Esophagus muscularis mucosa (tissue), 3 donors: ENCODE data around the gene PPP2R1B.

ENCODE experiments used
- POLR2A ChIP-seq: fragments of 450-650 bp; IDR thresholded peaks from one replicate; pipeline ENCODE4 v1.6.1; 2017; ENCODE audit warnings: antibody characterized with exemption, moderate library complexity, mild to moderate bottlenecking, low read depth
- POLR2AphosphoS5 ChIP-seq, 2 donors: sonication (generic); formaldehyde crosslinking; IDR thresholded peaks; one replicate each; pipeline ENCODE4 v1.6.1; 2017; ENCODE audit warnings: antibody characterized with exemption in 2 of 2
- TF ChIP-seq, protein P1 (sequence below), 3 experiments: fragments of 200-600 bp in 2 of 3; fragments of 450-650 bp in 1 of 3; sonication (generic) in 2 of 3; IDR thresholded peaks; one replicate each; pipeline ENCODE4 v1.5.1; 2017 to 2019; ENCODE audit warnings: antibody characterized with exemption in 3 of 3, mild to moderate bottlenecking in 2 of 3, moderate library complexity in 1 of 3

DNA sequence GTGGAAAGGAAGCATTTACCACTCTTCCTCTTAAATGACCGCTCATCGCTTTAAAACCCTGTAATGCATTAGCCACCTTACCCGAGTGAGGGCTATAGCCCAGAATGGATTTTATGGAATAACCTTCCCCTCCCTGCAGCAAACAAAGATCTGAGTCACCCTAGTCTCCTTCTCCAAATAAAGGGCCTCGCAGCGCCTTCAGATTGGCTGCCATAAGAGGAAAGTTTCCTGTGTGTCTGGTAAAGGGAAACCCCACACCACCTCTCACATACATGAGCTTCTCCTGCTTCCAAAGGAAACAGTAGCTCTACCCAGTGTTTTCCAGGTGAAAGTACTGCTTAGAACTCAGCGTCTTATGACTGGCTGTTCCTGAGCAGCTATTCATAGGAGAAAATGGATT lies 47.8 kb downstream of the PPP2R1B start:
- no peak for TF ChIP-seq POLR2A
- TF ChIP-seq, protein P1, sequence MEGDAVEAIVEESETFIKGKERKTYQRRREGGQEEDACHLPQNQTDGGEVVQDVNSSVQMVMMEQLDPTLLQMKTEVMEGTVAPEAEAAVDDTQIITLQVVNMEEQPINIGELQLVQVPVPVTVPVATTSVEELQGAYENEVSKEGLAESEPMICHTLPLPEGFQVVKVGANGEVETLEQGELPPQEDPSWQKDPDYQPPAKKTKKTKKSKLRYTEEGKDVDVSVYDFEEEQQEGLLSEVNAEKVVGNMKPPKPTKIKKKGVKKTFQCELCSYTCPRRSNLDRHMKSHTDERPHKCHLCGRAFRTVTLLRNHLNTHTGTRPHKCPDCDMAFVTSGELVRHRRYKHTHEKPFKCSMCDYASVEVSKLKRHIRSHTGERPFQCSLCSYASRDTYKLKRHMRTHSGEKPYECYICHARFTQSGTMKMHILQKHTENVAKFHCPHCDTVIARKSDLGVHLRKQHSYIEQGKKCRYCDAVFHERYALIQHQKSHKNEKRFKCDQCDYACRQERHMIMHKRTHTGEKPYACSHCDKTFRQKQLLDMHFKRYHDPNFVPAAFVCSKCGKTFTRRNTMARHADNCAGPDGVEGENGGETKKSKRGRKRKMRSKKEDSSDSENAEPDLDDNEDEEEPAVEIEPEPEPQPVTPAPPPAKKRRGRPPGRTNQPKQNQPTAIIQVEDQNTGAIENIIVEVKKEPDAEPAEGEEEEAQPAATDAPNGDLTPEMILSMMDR (IDR thresholded peaks at IDR 0.05) = no peak
- peak; percentile 68 for TF ChIP-seq POLR2AphosphoS5 (IDR thresholded peaks at IDR 0.05)
